H1 (cell line): ENCODE data around the gene ASAP2.

Experiments used
- CTCF ChIP-seq, 3 experiments: IDR thresholded peaks; 1 replicate in 2 of 3; 2 replicates in 1 of 3; pipeline versions ENCODE4 v1.5.1 to v1.6.1; 2011; ENCODE audit warnings: low read length in 3 of 3, mild to moderate bottlenecking in 3 of 3, inconsistent platforms in 2 of 3, low read depth in 1 of 3, moderate library complexity in 1 of 3; ENCODE audit not compliant: insufficient read depth in 1 of 3; ENCODE audit errors: control extremely low read depth in 1 of 3
- EP300 ChIP-seq, 2 experiments: IDR thresholded peaks; 1 replicate in 1 of 2; 2 replicates in 1 of 2; pipeline ENCODE4 v1.6.1; 2011 to 2012; ENCODE audit warnings: low read depth in 2 of 2, low read length in 2 of 2, mild to moderate bottlenecking in 2 of 2, borderline replicate concordance in 1 of 2, inconsistent platforms in 1 of 2, moderate library complexity in 1 of 2
- FOSL1 ChIP-seq: IDR thresholded peaks from 2 replicates; pipeline ENCODE4 v1.6.1; 2011; ENCODE audit warnings: mild to moderate bottlenecking, low read depth, low read length, moderate library complexity; ENCODE audit not compliant: insufficient read depth
- RAD21 ChIP-seq, 2 experiments: IDR thresholded peaks in 1 of 2; conservative IDR thresholded peaks in 1 of 2; 2 replicates each; pipeline ENCODE4 v1.6.1; 2011; ENCODE audit warnings: low read depth in 2 of 2, low read length in 2 of 2, improper control_type of control experiment in 1 of 2, inconsistent platforms in 1 of 2, mild to moderate bottlenecking in 1 of 2, moderate library complexity in 1 of 2
- SIN3A ChIP-seq, 2 experiments: IDR thresholded peaks in 1 of 2; conservative IDR thresholded peaks in 1 of 2; 2 replicates each; pipeline ENCODE4 v1.6.1; 2011 to 2012; ENCODE audit warnings: low read length in 2 of 2, improper control_type of control experiment in 1 of 2, low read depth in 1 of 2, mild to moderate bottlenecking in 1 of 2
- SRF ChIP-seq: IDR thresholded peaks from 2 replicates; pipeline ENCODE4 v1.6.1; 2011; ENCODE audit warnings: mild to moderate bottlenecking, low read depth, low read length, moderate library complexity
- TEAD4 ChIP-seq: IDR thresholded peaks from 2 replicates; pipeline ENCODE4 v1.6.1; 2012; ENCODE audit warnings: low read depth, low read length, inconsistent platforms, mixed read lengths

GRCh38 chr2:9359463-9359862 lies 152.9 kb downstream of the ASAP2 start:
- TF ChIP-seq FOSL1 (no peak), CTCF (IDR thresholded peaks at IDR 0.05; ENCODE audit: control extremely low read depth in 1 of 3, insufficient read depth in 1 of 3, low read depth in 1 of 3, low read length in 3 of 3) (no peak), RAD21 (IDR thresholded peaks at IDR 0.05 in 1 of 2, conservative IDR thresholded peaks at IDR 0.05 in 1 of 2; ENCODE audit: low read depth in 2 of 2, low read length in 2 of 2) (no peak), TEAD4 (no peak), EP300 (IDR thresholded peaks at IDR 0.05; ENCODE audit: borderline replicate concordance in 1 of 2, low read depth in 2 of 2, low read length in 2 of 2) (no peak), SIN3A (conservative IDR thresholded peaks at IDR 0.05 in 1 of 2, IDR thresholded peaks at IDR 0.05 in 1 of 2; ENCODE audit: low read depth in 1 of 2, low read length in 2 of 2) (no peak), SRF (no peak)
